ENCODE data around the gene CCDC148.

Gene CCDC148

DNA sequence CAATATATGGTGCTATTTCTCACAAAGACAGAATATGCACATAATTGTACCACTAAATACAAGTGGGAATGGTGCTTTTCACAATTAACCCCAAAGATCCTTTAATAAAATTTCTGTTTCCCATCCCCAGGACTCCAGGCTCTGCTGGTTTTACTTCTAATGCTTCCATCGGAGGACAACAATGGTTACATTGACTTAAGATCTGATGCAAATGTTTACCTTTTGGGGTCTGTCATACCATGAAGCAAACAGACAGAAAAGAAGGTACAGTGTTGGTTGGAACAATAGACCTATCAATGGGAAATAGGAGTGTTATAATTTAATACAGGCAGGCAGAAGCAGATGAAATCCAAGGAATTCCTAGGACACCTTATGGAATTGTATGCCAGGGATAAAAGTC, 249.2 kb downstream of the CCDC148 start:
- H3K4me3 ChIP-seq (ENCODE audit: low read depth, low read length), result no peak overlapping the region
- ChIA-PET POLR2A (no interaction called here), CTCF (no interaction called here)
- no peak for DNase-seq (ENCODE audit: low read depth, low spot score)
- TF ChIP-seq, protein P1, sequence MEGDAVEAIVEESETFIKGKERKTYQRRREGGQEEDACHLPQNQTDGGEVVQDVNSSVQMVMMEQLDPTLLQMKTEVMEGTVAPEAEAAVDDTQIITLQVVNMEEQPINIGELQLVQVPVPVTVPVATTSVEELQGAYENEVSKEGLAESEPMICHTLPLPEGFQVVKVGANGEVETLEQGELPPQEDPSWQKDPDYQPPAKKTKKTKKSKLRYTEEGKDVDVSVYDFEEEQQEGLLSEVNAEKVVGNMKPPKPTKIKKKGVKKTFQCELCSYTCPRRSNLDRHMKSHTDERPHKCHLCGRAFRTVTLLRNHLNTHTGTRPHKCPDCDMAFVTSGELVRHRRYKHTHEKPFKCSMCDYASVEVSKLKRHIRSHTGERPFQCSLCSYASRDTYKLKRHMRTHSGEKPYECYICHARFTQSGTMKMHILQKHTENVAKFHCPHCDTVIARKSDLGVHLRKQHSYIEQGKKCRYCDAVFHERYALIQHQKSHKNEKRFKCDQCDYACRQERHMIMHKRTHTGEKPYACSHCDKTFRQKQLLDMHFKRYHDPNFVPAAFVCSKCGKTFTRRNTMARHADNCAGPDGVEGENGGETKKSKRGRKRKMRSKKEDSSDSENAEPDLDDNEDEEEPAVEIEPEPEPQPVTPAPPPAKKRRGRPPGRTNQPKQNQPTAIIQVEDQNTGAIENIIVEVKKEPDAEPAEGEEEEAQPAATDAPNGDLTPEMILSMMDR (IDR thresholded peaks at IDR 0.05; ENCODE audit: insufficient read depth, low read length, missing control alignments), result no peak

DNA sequence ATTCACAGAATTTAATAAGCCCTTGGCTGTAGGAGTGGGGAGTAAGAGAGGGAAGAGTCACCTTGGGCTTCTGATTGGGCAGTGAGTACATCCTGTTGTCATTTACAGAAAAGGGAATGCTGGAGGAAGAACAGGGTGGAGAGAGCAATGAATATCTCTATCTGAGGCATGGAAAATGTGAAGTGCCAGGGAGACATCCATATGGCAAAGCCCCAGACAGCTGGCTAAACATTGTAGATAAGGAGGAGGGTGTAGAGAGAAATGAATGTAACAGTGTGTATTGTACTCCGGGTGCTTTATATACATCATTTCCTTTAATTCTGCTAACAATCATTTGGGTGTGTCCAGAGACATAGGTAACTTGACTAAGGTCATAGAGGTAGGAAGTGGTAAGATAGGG, 251.3 kb downstream of the CCDC148 start:
- CTCF ChIA-PET, result no interaction called here
- TF ChIP-seq, protein P1 (IDR thresholded peaks at IDR 0.05; ENCODE audit: insufficient read depth, low read length, missing control alignments), result no peak
- H3K4me3 ChIP-seq (ENCODE audit: low read depth, low read length), result no peak overlapping the region
- no peak for DNase-seq (ENCODE audit: low read depth, low spot score)
- POLR2A ChIA-PET, result no interaction called here

DNA sequence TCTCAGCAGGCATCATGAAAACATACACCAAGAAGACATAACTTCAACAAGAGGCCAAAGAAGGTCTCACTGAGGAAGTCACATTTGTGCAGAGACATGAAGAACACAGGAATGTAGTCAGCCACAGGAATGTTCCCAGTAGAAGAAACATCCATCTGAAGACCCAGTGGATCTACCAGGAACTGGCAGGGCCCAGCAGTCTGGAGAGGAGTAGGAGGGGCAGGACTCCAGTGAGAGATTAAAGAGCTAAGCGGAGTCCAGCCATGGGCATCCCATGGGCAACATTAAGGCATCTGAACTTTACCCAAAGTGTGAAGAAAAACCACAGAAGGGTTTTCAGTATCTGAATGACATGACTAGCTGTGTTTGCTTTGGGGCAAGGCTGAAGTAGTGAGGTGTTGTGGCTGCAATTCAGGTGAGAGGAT, 251.8 kb downstream of the CCDC148 start:
- TF ChIP-seq, protein P1 (IDR thresholded peaks at IDR 0.05; ENCODE audit: insufficient read depth, low read length, missing control alignments), result no peak
- DNase-seq (ENCODE audit: low read depth, low spot score), result no peak
- ChIA-PET CTCF (no interaction called here), POLR2A (no interaction called here)
- no peak overlapping the region for H3K4me3 ChIP-seq (ENCODE audit: low read depth, low read length)

DNA sequence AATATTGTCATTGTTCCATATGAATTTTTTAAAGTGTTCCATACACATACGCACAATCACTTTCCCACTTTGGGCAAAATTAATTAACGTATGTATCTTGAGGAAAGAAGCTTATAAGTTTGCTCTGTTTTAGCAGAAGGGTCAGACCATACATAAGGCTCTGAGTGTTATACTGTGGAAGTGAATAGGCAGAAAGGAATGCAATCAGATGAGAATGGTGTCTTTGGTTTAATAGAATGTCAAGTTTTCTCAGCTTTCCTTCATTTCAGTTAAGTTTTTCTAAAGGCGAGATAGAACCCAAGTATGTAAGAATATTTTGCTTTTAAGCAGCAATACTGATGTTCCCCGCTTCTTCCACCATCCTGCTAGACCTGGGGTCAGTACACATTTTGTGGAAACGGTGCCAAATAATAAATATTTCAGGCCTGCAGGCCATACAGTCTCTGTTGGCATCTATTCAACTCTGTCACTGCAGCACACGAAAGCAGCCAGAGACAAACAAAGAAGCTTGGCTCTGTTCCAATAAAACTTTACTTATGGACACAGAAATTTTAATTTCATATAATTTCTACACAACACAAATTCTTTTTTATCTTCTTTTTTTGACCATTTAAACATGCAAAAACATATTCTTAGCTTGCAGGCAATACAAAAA, 254.3 kb downstream of the CCDC148 start:
- DNase-seq (ENCODE audit: low read depth, low spot score), result no peak
- ChIA-PET POLR2A (no interaction called here), CTCF (no interaction called here)
- no peak overlapping the region for H3K4me3 ChIP-seq (ENCODE audit: low read depth, low read length)
- TF ChIP-seq, protein P1 (IDR thresholded peaks at IDR 0.05; ENCODE audit: insufficient read depth, low read length, missing control alignments), result no peak

DNA sequence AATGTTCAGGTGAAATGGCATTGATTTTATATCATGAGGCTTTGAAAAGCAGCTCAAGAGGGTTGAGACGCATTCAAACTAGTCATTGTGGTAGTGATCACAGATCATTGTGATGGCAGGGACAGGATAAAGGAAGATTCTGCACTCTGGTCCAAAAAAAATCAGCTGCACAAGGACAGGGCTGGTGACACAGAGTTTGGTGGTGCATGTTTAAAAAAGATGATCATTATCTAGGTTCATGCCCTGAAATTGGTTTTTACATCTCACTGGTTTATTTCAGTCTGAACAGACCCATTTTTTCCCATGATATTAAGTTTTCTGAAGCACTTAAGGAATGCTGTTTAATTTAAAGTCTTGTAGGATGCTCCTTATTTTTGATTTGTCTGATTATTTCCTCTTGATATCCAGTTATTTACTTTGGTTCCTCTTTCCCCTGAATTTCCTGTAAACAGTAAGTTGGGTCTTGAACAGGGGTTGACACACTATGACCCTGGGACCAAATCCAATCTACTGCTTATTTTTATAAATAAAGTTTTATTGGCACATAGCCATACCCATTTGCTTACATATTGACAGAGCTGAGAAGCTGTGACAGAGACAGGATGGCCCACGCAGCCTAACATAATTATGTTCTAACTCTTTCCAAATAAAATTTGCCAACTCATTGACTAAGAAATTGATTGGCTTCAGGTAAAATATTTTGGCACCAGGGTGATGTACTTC, 256.5 kb downstream of the CCDC148 start:
- DNase-seq (ENCODE audit: low read depth, low spot score), result no peak
- ChIA-PET CTCF (no interaction called here), POLR2A (no interaction called here)
- no peak overlapping the region for H3K4me3 ChIP-seq (ENCODE audit: low read depth, low read length)
- TF ChIP-seq, protein P1 (IDR thresholded peaks at IDR 0.05; ENCODE audit: insufficient read depth, low read length, missing control alignments), result no peak

DNA sequence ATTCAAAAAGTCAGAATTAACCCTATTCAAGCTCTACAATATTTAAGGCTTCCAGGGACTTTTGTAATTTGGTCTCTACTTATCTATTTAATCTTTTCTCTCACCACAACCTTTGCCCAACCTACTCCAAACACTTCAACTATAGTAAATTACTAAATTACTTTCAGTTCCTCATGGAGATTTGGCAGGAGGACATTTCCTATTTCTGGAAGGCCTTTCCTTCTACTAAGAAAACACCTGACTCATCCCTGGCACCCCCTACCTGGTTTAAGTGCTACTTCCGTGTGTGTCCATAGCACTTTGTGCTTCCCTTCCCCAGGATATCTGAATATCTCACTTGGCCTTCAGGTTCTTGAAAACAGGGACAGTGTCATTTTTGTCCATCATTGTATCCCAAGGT, 258.6 kb downstream of the CCDC148 start:
- DNase-seq (ENCODE audit: low read depth, low spot score), result no peak
- CTCF ChIA-PET, result no interaction called here
- POLR2A ChIA-PET, result no interaction called here
- TF ChIP-seq, protein P1 (IDR thresholded peaks at IDR 0.05; ENCODE audit: insufficient read depth, low read length, missing control alignments), result no peak
- H3K4me3 ChIP-seq (ENCODE audit: low read depth, low read length), result no peak overlapping the region
